ENCODE data around the gene FAM13A.

The FAM13A gene

DNA sequence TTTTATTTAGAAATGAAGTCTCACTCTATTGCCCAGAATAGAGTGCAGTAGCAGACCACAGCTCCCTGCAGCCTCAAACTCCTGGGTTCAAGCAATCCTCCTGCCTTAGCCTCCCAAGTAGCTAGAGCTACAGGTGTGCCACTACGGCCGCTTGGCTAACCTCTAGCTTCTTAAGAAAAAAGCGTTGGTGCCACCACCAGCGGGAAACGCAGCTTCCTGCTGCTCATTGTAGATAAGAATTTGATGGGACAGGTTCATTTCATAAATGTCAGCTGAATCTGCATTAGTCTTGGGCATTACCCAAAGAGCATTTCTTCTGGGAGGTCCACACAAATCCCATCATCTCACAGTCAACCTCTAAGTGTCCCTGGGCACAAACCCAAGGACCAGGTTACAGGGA, 326.2 kb downstream of the FAM13A start:
- no peak for DNase-seq (ENCODE audit: low read depth)
- H3K4me3 ChIP-seq (ENCODE audit: low read depth, low read length) = no peak overlapping the region
- TF ChIP-seq, protein P1, sequence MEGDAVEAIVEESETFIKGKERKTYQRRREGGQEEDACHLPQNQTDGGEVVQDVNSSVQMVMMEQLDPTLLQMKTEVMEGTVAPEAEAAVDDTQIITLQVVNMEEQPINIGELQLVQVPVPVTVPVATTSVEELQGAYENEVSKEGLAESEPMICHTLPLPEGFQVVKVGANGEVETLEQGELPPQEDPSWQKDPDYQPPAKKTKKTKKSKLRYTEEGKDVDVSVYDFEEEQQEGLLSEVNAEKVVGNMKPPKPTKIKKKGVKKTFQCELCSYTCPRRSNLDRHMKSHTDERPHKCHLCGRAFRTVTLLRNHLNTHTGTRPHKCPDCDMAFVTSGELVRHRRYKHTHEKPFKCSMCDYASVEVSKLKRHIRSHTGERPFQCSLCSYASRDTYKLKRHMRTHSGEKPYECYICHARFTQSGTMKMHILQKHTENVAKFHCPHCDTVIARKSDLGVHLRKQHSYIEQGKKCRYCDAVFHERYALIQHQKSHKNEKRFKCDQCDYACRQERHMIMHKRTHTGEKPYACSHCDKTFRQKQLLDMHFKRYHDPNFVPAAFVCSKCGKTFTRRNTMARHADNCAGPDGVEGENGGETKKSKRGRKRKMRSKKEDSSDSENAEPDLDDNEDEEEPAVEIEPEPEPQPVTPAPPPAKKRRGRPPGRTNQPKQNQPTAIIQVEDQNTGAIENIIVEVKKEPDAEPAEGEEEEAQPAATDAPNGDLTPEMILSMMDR (IDR thresholded peaks at IDR 0.05; ENCODE audit: control insufficient read depth, extremely low read depth, insufficient read depth) = no peak

DNA sequence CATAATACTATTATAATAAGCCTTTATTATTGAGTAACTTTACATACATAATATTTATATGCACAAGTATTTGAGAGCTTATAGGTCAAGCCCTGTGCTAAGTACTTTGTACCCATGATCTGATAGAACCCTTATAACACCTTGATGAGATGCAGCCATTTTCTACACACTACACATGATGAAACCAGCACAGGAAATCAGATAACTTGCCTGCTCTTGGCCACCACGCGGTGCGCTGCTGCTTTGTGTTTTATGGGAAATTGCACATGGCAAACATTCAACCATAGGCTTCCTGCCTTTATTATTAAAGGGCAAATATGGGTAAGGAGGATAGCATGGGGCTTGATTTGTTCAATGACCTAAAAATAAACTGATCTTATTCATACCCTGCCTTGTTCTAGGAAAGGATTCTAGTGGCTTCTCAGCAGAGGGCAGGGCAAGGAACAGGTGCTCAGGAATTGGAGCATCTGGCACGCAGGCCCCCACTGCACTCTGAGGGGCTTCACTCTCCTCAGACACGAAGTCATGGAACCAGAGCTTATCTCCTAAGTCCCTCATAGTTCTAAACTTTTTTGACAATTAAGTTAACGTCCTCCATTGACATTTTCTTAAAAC, 327.7 kb downstream of the FAM13A start:
- TF ChIP-seq, protein P1 (IDR thresholded peaks at IDR 0.05; ENCODE audit: control insufficient read depth, extremely low read depth, insufficient read depth) = peak; percentile 18; the same call in 1 of the 2 replicates
- H3K4me3 ChIP-seq (ENCODE audit: low read depth, low read length) = no peak overlapping the region
- peak; percentile 38 for DNase-seq (ENCODE audit: low read depth)

DNA sequence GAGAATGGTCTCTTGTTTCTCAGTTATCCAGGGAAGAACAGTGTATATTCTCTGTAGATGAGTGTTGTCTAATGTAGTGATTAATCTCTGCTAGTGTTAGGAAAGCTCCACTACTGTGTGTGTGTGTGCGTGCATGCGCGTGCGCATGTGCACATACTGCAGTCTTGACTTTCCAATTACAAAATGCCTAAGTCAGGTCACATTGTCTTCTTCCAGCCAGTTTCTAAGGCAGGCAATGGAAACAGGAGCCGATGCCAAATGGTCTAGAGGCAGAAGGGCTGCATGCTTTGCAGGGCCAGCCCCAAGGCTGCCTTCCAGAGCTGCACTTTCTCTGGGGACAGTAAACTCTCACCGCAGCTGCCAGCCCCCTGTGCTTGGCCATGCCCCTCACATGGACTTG, 328.8 kb downstream of the FAM13A start:
- no peak for DNase-seq (ENCODE audit: low read depth)
- TF ChIP-seq, protein P1 (IDR thresholded peaks at IDR 0.05; ENCODE audit: control insufficient read depth, extremely low read depth, insufficient read depth) = no peak
- H3K4me3 ChIP-seq (ENCODE audit: low read depth, low read length) = no peak overlapping the region

DNA sequence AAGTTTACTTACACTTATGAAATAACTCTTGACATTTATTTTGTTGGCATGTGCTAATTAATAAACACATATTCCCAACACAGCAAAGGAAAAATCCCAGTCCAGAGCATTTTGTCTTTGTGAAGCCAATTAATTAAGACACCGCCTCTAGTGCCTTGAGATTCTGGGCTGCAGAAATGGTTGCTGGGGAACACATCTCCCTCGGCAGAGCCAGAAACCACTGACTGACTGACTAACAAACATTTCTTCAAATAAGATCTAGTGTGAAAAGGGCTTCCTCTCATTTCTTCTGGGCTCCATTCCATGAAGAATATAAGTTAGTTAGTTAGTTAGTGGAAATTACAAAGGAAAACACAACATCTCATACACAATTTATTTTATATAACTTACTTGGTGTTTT, 331.0 kb downstream of the FAM13A start:
- H3K4me3 ChIP-seq (ENCODE audit: low read depth, low read length) = no peak overlapping the region
- no peak for DNase-seq (ENCODE audit: low read depth)
- TF ChIP-seq, protein P1 (IDR thresholded peaks at IDR 0.05; ENCODE audit: control insufficient read depth, extremely low read depth, insufficient read depth) = no peak

DNA sequence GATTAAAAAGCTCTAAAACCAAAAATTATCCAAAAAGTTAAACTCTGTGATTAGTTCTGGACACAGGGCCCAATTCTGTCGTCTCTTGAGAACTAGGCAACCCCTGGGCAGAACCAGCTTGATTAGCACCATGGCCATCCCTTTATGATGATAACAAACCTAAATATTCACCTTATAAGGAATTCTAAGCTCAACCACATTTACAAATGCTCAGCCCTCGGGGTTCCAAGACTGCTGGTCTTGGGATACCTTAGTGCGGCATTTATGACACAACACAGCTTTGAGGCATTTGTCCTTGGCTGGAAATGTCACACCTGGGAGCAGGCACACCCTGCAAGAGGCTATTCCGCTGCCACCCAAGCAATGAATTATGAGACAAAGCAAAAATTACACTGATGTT, 331.8 kb downstream of the FAM13A start:
- no peak for DNase-seq (ENCODE audit: low read depth)
- TF ChIP-seq, protein P1 (IDR thresholded peaks at IDR 0.05; ENCODE audit: control insufficient read depth, extremely low read depth, insufficient read depth) = no peak

DNA sequence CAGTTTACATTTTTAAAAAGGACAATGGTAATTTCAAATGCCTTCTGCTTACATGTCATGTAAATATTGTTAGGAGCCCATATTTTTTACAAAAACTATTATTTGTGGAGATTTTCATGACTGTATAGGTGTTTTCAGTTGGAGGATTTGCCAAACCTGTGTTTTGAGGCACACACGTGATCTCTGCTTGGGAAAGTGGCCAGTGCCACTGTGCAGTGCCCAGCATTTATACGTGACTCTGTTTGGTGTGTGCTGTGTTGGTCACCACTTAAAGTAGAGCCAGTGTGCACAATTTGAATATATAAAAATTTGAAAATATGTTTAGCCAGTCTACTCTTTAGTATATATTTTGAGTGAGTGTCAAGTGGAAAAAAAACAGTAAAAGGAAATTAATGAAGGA, 332.6 kb downstream of the FAM13A start:
- TF ChIP-seq, protein P1 (IDR thresholded peaks at IDR 0.05; ENCODE audit: control insufficient read depth, extremely low read depth, insufficient read depth) = no peak
- H3K4me3 ChIP-seq (ENCODE audit: low read depth, low read length) = no peak overlapping the region
- no peak for DNase-seq (ENCODE audit: low read depth)

More for the DNA sequence above, 331.8 kb downstream of the FAM13A start:
- no peak overlapping the region for H3K4me3 ChIP-seq (ENCODE audit: low read depth, low read length)

DNA sequence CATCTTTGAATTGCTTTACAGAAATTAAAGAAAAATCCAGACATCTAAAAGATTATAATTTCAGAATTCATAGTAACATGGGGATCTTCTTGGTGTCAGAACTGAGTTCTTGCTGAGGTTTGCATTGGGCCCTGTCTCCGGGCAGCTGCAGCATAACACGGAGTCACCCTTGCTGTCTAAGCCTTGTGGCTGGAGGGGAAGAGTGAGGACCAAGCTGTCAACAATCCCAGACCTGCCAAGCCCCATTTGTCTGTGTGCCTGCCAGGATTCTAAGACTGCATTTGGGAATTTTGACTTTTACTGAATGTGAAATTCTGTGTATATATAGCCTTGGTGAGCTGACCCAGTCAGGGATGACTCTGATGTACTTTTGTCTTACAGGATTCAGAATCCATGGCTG, 334.2 kb downstream of the FAM13A start:
- no peak for DNase-seq (ENCODE audit: low read depth)
- TF ChIP-seq, protein P1 (IDR thresholded peaks at IDR 0.05; ENCODE audit: control insufficient read depth, extremely low read depth, insufficient read depth) = no peak

More for the DNA sequence above, 334.2 kb downstream of the FAM13A start:
- no peak overlapping the region for H3K4me3 ChIP-seq (ENCODE audit: low read depth, low read length)

All from LNCaP clone FGC (cell line).